Activated naive CD4-positive, alpha-beta T cell treated with anti-CD3 and anti-CD28 coated beads for 36 hours (primary cell): ENCODE results near the gene FAM149A. TPM values are rescaled to one million over a fixed set of nuclear protein-coding genes. Genes with fewer than 3 reads are reported as not detected.

Experiments used
- CTCF ChIA-PET: fragments of 350-600 bp; sonication (Branson Sonifier 250); formaldehyde crosslinking; loops from one replicate; lab custom pipeline; 2021; ENCODE audit warnings: antibody characterized with exemption; lab: Charles Lee
- DNase-seq: peaks from one replicate; pipeline ENCODE4 v3.0.0-alpha.2; 2020
- H3K27ac Mint-ChIP-seq: one replicate; pipeline ENCODE4 v1.8.0; 2021; ENCODE audit warnings: mild to moderate bottlenecking, mixed read lengths
- H3K27me3 Mint-ChIP-seq: one replicate; pipeline ENCODE4 v1.8.0; 2021; ENCODE audit warnings: low read depth, mixed read lengths
- H3K36me3 Mint-ChIP-seq: one replicate; pipeline ENCODE4 v1.8.0; 2021; ENCODE audit warnings: low read depth, mixed read lengths
- H3K4me1 Mint-ChIP-seq: one replicate; pipeline ENCODE4 v1.8.0; 2021; ENCODE audit warnings: low read depth, mixed read lengths
- H3K4me3 Mint-ChIP-seq: one replicate; pipeline ENCODE4 v1.8.0; 2021; ENCODE audit warnings: mild to moderate bottlenecking, moderate library complexity, mixed read lengths
- H3K9me3 Mint-ChIP-seq: one replicate; pipeline ENCODE4 v1.8.0; 2021; ENCODE audit warnings: mixed read lengths
- intact Hi-C: fragments of 100-400 bp; cut with micrococcal nuclease; formaldehyde crosslinking; loops from one replicate; pipeline ENCODE4 v1.15.1; 2023
- total RNA-seq, 2 experiments: library from RNA; stranded (reverse); gene quantifications; one replicate each; pipeline ENCODE4 v1.2.3, GENCODE V29; 2021

FAM149A gene
- total RNA-seq, 2 experiments from 2014 or later, result 0.36 to 0.42 TPM

- H3K4me3 Mint-ChIP-seq, result no peak overlapping the region
- intact Hi-C loops, result no loop called here
- no peaks in the 10 kb centered on the region for H3K4me1 Mint-ChIP-seq
- DNase-seq, result no peak
- H3K27me3 Mint-ChIP-seq, result peaks cover 3% of the 10 kb centered on the region
- H3K9me3 Mint-ChIP-seq, result no peaks in the 10 kb centered on the region
- H3K27ac Mint-ChIP-seq, result no peak overlapping the region
- H3K36me3 Mint-ChIP-seq, result no peaks in the 10 kb centered on the region
- CTCF ChIA-PET, result no interaction called here
These were observed 63.1 kb downstream of the FAM149A start for GRCh38 chr4:186167605-186168004.

- H3K9me3 Mint-ChIP-seq, result no peaks in the 10 kb centered on the region
- H3K27me3 Mint-ChIP-seq, result peaks cover 3% of the 10 kb centered on the region
- H3K36me3 Mint-ChIP-seq, result no peaks in the 10 kb centered on the region
- no peak for DNase-seq
- intact Hi-C loops, result no loop called here
- CTCF ChIA-PET, result no interaction called here
- no peak overlapping the region for H3K27ac Mint-ChIP-seq
- H3K4me3 Mint-ChIP-seq, result no peak overlapping the region
- no peaks in the 10 kb centered on the region for H3K4me1 Mint-ChIP-seq
These were observed 64.2 kb downstream of the FAM149A start for GRCh38 chr4:186168750-186169149.

- intact Hi-C loops, result no loop called here
- no peak for DNase-seq
- Mint-ChIP-seq H3K36me3 (no peaks in the 10 kb centered on the region), H3K4me1 (no peaks in the 10 kb centered on the region), H3K27ac (no peak overlapping the region), H3K27me3 (peaks cover 3% of the 10 kb centered on the region), H3K4me3 (no peak overlapping the region), H3K9me3 (no peaks in the 10 kb centered on the region)
- CTCF ChIA-PET, result interaction anchor here (0.9 to 1.2 kb wide), 2 partner anchors 20 to 131 kb away, joined by 3 read pairs; no protein-coding TSS in a partner anchor
These were observed 64.9 kb downstream of the FAM149A start for GRCh38 chr4:186169333-186169944.

- Mint-ChIP-seq H3K4me1 (no peaks in the 10 kb centered on the region), H3K9me3 (no peaks in the 10 kb centered on the region), H3K4me3 (no peak overlapping the region), H3K27me3 (no peaks in the 10 kb centered on the region), H3K36me3 (no peaks in the 10 kb centered on the region), H3K27ac (no peak overlapping the region)
- no peak for DNase-seq
- intact Hi-C loops, result no loop called here
- CTCF ChIA-PET, result interaction anchor here (0.6 to 1.2 kb wide), 3 partner anchors 20 to 132 kb away, joined by 3 read pairs; no protein-coding TSS in a partner anchor
These were observed 65.7 kb downstream of the FAM149A start for GRCh38 chr4:186169945-186170802.

GRCh38 chr4:186170966-186171365, 66.5 kb downstream of the FAM149A start:
- no peak overlapping the region for H3K4me3 Mint-ChIP-seq
- intact Hi-C loops, result no loop called here
- CTCF ChIA-PET, result no interaction called here

GRCh38 chr4:186172546-186172945, 68.0 kb downstream of the FAM149A start:
- intact Hi-C loops, result no loop called here
- Mint-ChIP-seq H3K4me1 (no peaks in the 10 kb centered on the region), H3K27ac (no peak overlapping the region), H3K36me3 (no peaks in the 10 kb centered on the region), H3K27me3 (no peaks in the 10 kb centered on the region), H3K4me3 (no peak overlapping the region), H3K9me3 (no peaks in the 10 kb centered on the region)
- DNase-seq, result no peak
- CTCF ChIA-PET, result no interaction called here

More at GRCh38 chr4:186170966-186171365, 66.5 kb downstream of the FAM149A start:
- no peak overlapping the region for H3K27ac Mint-ChIP-seq
- DNase-seq, result no peak
- H3K4me1 Mint-ChIP-seq, result no peaks in the 10 kb centered on the region
- no peaks in the 10 kb centered on the region for H3K36me3 Mint-ChIP-seq
- no peaks in the 10 kb centered on the region for H3K27me3 Mint-ChIP-seq
- H3K9me3 Mint-ChIP-seq, result no peaks in the 10 kb centered on the region

- intact Hi-C loops, result no loop called here
- no peak for DNase-seq
- peaks cover 2% of the 10 kb centered on the region for H3K27me3 Mint-ChIP-seq
- CTCF ChIA-PET, result no interaction called here
- no peak overlapping the region for H3K27ac Mint-ChIP-seq
- H3K9me3 Mint-ChIP-seq, result no peaks in the 10 kb centered on the region
- no peak overlapping the region for H3K4me3 Mint-ChIP-seq
- peaks cover 2% of the 10 kb centered on the region for H3K36me3 Mint-ChIP-seq
- peaks cover 27% of the 10 kb centered on the region for H3K4me1 Mint-ChIP-seq
These were observed 83.6 kb downstream of the FAM149A start for GRCh38 chr4:186188107-186188506.

GRCh38 chr4:186189656-186190055, 85.2 kb downstream of the FAM149A start:
- intact Hi-C loops, result loop anchor here (2.0 to 5.0 kb wide), 6 partner anchors 29 to 793 kb away; partner anchors contain the start of genes ANKRD37, CCDC110, FAM149A and UFSP2
- Mint-ChIP-seq H3K27ac (peak overlapping the region; percentile 92), H3K9me3 (no peaks in the 10 kb centered on the region), H3K27me3 (peaks cover 1% of the 10 kb centered on the region), H3K4me3 (peak overlapping the region; percentile 85), H3K4me1 (peaks cover 33% of the 10 kb centered on the region), H3K36me3 (peaks cover 2% of the 10 kb centered on the region)
- no peak for DNase-seq
- CTCF ChIA-PET, result interaction anchor here (0.6 to 5.9 kb wide), 3 partner anchors 14 to 380 kb away, joined by 3 to 44 read pairs (median 6); no protein-coding TSS in a partner anchor

- Mint-ChIP-seq H3K27me3 (no peaks in the 10 kb centered on the region), H3K27ac (peak overlapping the region; percentile 92), H3K4me3 (peak overlapping the region; percentile 85), H3K36me3 (peaks cover 6% of the 10 kb centered on the region), H3K9me3 (no peaks in the 10 kb centered on the region), H3K4me1 (peaks cover 33% of the 10 kb centered on the region)
- CTCF ChIA-PET, result interaction anchor here (5.9 kb wide), 1 partner anchor 13 kb away, joined by 44 read pairs; no protein-coding TSS in a partner anchor
- peak; percentile 50 for DNase-seq
- intact Hi-C loops, result loop anchor here (1.0 to 5.0 kb wide), 8 partner anchors 12 to 794 kb away; partner anchors contain the start of genes ANKRD37, CCDC110, FAM149A and UFSP2
These were observed 86.2 kb downstream of the FAM149A start for GRCh38 chr4:186190581-186191199.

GRCh38 chr4:186191200-186192065, 86.9 kb downstream of the FAM149A start, which contains the start of gene CYP4V2:
Gene CYP4V2, plus strand, starts transcription at chr4:186191567. Its CDS starts 257 bp downstream, at chr4:186191824.
- Mint-ChIP-seq H3K27me3 (no peaks in the 10 kb centered on the region), H3K9me3 (no peaks in the 10 kb centered on the region), H3K36me3 (peaks cover 13% of the 10 kb centered on the region), H3K4me3 (peak within 1 kb of the TSS; percentile 86), H3K4me1 (peaks cover 33% of the 10 kb centered on the region), H3K27ac (peak within 1 kb of the TSS; percentile 92)
- intact Hi-C loops, result loop anchor here (1.0 to 5.0 kb wide), 8 partner anchors 11 to 795 kb away; partner anchors contain the start of genes ANKRD37, CCDC110, FAM149A and UFSP2
- peak; percentile 88 for DNase-seq
- CTCF ChIA-PET, result interaction anchor here (5.9 kb wide), 1 partner anchor 12 kb away, joined by 44 read pairs; no protein-coding TSS in a partner anchor

GRCh38 chr4:186192066-186192612, 87.6 kb downstream of the FAM149A start:
- Mint-ChIP-seq H3K4me3 (peak overlapping the region; percentile 86), H3K9me3 (no peaks in the 10 kb centered on the region), H3K4me1 (peaks cover 33% of the 10 kb centered on the region), H3K36me3 (peaks cover 16% of the 10 kb centered on the region), H3K27me3 (no peaks in the 10 kb centered on the region), H3K27ac (peak overlapping the region; percentile 86)
- CTCF ChIA-PET, result interaction anchor here (5.9 kb wide), 1 partner anchor 11 kb away, joined by 44 read pairs; no protein-coding TSS in a partner anchor
- intact Hi-C loops, result loop anchor here (5.0 kb wide), 1 partner anchor 765 kb away; the partner anchor contains the start of gene UFSP2
- DNase-seq, result peak; percentile 43
